NCI-H345 (cell line): ENCODE measurements around the gene TPCN2.

ENCODE experiments used
- DNase-seq: peaks from one replicate; lab custom pipeline; 2025; lab: John Stamatoyannopoulos, UW

Gene TPCN2

DNA sequence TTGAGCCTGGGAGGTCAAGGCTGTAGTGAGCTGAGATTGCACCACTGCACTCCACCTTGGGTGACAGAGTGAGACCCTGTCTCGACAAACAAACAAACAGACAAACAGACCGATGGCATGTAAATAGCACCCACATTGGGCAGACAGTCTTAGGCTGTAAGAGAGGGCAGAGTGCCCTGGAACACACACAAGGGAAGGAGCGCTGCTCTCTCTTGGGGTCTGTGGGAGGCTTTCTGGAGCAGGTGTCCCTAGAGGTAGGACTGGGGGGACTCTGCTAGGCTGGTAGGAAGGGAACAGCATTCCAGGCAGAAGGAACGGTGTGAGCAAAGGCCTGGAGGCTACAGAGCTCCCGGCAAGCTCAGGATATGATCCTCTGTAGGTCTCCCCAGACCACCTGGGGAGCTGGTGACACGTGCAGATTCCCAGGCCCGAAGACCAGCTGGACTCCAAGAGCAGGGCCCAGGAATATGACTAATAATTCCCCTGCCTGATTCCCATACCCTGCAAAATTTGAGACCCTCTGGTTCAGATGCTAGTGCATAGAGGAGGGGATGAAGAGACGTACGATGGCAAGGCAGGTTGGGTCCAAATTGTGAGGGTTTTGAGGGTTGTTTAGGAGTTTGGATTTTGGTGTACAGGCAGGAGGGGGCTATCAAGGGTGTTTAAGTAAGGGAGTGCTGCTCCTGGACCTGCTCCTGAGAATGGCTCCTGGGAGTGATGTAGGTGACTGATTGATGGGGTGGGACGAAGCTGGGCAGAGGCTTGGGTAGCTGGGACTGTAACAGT lies 118.6 kb downstream of the TPCN2 start:
- no peak for DNase-seq

DNA sequence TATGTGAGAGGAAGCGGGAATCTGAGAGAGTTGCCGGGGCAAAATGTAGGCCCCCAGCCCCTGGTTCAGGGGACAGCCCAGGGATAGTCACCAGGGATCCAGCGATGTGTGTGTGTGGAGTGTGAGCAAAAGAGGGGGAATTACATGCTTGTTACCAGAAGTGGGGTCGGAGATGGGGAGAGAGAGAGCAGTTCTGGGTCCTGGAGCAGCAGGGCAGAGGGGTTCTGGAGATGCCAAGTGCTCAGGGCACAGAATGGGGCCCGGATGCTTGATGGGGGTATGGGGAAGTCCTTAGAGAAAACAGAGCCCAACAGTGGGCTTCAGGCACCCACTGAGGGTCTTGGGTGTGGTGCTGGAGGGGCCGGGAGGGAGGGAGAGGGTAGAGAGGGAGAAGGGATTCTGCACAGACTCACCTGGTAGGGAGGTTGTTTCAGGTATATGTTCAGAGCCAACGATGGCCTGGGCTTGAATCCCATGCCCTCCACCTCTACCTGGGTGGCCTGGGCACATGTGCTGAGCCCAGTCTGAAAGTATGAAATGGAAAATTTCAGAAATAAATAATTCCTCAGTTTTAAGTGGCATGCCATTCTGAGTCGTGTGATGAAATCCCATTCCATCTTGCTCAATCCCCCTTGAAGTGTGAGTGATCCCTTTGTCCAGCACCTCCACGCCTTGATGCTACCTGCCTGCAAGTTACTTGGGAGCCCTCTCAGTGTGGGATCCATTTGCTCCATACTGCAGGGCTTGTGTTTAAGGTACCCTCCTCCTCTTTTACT lies 119.4 kb downstream of the TPCN2 start:
- no peak for DNase-seq

DNA sequence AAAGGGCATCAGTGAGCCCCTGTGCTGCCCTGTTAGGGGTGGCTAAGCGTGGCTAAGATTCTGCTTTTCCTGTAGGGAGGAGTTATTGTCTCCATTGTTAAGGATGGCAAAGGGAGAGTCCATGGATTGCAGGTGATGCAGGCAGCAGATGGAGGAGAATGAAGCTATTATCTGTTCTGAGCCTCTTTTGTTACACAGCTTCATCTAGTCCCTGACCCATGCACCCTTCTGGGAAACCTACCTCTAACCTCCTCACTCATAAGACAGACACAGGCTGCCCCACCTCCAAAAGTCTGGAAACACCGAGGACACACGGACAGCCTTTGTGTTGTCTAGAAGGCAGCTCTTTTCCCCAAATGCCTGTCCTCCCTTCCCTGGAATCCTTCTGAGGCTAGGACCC lies 120.7 kb downstream of the TPCN2 start:
- no peak for DNase-seq

DNA sequence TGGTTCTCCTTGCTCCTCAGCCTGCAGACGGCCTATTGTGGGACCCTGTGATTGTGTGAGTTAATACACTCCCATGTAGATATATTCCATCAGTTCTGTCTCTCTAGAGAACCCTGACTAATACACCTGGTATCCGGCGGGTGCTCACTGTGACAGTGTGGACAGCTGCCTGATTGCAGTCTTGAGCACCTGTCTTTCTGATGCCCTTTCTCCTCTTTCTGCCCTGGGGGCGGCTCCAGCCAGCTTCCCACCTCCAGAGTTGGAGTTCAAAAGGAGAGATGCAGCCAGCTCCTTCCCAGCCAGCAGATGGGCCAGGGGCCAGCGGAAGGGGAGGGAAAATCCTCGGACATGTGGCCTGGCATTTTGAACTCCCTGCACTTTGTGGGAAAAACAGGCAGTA lies 122.0 kb downstream of the TPCN2 start:
- no peak for DNase-seq

DNA sequence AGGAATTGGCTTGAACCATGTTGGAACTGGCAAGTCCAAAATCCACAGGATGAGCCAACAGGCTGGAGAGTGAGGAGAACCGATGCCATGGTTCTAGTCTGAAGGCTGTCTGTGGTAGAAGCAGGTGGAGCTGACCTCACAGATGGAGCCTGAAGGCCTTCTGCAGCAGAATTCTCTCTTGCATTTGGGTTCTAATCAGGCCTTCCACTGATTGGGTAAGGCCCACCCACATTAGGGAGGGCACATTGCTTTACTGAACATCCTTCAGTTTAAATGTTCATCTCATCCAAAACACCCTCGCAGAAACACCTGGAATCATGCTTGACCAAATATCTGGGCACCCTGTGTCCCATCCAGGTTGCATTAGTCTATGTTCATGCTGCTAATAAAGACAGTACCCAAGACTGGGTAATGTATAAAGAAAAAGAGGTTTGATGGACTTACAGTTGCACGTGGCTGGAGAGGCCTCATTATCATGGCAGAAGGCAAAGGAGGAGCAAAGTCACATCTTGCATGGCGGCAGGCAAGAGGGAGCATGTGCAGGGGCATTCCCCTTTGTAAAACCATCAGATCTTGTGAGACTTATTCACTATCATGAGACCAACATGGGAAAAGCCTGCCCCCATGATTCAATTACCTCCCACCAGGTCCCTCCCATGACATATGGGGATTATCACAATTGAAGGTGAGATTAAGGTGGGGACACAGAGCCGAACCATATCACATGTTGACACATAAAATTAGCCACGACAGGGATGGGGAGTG lies 122.9 kb downstream of the TPCN2 start:
- DNase-seq, result no peak

DNA sequence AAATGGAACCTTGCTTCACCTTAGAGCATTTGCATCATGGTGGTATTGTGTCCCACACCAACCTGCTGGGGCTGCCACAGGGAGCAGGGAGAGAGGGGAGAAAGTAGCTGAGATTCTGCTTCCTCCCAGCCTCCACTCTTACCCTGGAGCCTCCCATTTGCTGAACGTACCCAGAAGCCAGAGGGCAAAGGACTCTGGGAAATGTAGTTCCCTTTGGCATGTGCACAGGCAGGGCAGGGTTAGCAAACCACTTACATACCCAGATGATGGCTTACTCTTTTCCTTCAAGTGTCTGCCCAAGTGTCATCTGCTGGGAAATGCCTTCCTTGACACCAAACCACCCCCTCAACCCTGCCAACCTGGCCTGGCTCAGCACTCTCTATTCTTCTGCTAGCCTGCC lies 123.9 kb downstream of the TPCN2 start:
- no peak for DNase-seq

DNA sequence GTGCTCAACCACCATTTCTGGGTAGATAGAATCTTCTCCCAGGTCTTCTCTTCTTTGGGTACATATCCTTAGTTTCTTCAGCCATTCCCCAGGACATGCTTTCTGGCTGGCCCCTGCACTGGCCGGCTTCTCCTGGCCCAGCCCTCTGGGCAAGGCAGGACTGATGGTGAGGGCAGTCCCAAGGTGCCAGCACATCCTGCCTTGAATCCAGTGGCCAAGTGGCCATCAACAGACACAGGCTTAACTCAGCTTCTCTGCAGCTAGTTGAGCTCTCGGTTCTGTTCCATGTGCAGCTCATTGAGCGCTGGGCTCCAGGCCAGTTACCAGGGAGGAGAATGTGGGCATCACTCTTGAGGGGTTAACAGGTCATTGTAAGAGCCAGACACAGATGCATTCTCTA lies 124.6 kb downstream of the TPCN2 start:
- no peak for DNase-seq

DNA sequence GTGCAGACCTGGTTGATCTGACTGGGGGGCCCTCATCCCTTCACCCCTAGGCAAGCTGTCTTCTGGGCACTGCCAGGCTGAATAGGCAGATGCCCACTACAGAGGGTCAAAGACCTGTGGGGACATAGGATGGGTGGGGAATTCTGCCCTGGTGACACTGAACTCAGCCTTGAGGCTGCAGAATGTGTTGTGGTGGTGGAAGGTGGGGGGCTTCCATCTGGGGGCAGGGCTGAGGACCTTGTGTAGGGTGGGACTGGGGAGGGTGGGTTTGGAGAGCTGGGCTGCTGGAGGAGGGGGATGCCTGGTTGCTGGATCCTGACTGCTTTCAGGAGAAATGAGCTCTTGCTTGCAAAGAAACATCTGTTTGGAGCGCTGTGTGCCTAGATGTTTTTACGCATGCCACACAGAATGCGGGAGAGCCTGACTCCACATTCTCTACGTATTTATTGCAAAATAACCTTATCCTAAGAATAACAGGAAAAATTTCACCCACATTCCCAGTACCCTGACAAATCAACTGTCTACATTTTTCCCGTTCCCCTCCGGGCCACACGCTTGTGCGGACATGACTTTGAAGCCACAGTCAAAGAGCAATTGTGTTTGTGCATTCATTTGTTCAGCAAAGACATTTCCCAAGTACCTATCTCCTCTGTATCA lies 125.3 kb downstream of the TPCN2 start:
- no peak for DNase-seq

DNA sequence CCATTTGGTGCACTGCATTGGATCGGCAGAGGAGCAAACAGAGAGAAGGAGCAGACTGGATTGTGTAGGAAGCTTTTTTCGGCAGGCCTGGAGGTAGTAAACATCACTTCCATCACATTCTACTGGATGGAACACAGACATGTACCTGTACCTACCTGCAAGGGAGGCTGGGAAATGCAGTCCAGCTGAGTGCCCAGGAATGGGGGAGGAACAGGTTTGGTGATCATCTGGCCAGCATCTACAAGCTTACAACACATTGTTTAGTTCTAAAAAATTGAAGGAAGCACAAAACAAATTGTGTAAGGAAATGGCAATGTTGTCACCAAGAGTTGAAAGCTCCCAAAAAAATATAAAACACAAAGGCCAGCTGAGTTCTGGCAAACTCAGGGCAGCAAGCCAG lies 126.1 kb downstream of the TPCN2 start:
- DNase-seq, result no peak

DNA sequence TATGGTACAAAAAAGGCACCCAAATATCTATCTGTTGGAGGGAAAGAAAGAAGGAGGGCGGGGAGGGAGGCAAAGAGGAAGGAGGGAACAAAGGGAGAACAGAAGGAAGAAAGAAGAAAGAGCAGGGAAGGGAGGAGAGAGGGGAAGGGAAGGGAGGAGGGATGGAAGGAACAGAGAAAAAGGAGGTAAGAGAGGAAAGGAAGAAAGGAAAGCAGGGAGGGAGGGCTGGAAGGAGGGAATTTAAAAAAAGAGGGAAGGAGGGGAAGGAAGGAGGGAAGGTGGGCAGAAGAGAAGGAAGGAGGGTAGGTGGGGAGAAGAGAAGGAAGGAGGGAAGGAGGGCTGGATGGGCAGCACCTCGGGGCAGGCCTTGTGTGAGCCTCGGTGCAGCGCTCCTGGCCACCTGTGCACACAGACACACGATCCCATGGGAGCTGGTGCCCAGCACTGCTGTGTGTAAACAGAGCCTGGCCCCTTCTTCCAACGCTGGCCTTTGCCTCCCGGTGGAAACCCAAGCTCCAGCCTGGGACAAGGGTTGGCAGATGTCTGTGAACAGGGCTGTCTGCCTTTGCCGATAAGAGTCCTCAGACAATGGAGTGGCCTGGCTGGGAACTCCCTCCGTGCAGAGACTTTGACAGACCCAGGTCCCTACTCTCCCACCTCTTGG lies 130.2 kb downstream of the TPCN2 start:
- DNase-seq, result peak; percentile 41

DNA sequence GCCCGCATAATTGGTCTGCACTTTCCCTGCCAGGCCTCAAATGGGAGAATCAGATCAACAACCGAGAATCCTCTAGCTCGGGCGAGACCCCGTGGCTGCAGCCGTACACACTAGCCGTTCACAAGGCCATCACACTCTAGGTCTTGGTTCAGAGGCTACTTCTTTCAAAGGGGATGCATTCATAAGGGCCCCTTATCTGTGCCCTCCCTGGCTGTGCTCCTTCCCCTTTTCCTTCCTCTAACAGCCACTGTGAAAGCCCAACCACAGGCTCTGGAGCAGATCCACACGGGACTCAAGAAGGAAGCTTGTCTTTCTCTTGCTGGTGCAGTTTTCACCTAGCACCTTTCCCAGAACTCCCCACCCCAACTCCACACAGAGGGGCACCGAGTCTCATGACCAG lies 131.5 kb downstream of the TPCN2 start:
- DNase-seq, result no peak

DNA sequence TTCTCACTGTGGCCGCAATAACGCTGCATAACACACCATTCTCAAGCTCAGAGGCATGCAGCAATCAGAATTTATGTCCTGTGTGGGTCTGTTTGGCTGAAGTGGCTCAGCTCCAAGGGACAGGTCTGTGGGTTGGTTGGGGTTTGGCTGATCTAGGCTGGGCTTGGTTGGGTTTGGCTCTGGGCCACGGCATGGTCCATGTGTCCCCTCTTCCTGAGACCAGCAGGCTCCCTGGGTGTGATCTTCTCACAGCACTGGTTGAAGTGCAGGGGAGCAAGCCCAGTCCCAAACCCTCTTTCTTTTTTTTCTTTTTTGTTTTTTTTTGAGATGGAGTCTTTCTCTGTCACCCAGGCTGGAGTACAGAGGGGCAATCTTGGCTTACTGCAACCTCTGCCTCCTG lies 132.0 kb downstream of the TPCN2 start:
- DNase-seq, result no peak

DNA sequence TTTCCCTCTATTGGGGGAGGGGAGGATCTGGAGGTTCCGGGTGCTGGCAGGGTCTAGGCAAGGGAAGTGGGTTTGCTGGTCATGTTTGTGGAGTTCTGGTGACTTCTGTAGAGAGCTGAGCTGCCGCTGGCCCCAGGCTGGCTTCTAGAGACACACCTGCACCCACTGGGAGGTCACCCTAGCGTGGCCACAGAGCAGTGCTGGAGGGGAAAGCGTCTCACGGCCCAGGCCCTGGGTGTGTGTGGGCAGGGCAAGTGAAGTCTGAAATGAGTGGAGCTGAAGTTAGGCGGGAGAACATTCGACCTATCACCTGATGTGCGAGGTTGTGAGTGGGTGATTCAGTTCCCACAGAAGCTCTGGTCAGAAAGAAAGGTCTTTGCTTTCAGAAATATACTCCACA lies 134.9 kb downstream of the TPCN2 start:
- DNase-seq, result no peak
